Measurements from ENCODE around the gene SLC41A3.

DNA sequence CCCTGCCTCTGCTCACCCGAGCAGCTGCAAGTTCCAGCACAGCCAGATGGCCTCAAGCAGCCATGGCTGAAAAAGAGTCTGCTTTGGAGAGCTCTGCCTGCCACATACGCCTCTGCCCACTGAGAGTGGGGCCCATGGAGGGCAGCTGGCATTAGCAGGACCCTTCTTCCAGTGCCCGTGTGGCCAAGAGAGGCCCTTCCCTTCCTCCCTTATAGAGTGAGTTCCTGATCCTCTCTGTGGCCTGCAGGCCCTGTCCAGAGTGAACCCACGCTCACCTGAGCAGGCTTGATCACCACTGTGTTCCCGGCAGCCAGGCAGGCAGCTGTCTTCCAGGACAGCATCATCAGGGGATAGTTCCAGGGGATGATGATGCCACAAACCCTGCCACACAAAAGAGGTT lies 41.4 kb upstream of the SLC41A3 start:
- no peak for TF ChIP-seq POLR2A (IDR thresholded peaks at IDR 0.05)
- TF ChIP-seq, protein P1, sequence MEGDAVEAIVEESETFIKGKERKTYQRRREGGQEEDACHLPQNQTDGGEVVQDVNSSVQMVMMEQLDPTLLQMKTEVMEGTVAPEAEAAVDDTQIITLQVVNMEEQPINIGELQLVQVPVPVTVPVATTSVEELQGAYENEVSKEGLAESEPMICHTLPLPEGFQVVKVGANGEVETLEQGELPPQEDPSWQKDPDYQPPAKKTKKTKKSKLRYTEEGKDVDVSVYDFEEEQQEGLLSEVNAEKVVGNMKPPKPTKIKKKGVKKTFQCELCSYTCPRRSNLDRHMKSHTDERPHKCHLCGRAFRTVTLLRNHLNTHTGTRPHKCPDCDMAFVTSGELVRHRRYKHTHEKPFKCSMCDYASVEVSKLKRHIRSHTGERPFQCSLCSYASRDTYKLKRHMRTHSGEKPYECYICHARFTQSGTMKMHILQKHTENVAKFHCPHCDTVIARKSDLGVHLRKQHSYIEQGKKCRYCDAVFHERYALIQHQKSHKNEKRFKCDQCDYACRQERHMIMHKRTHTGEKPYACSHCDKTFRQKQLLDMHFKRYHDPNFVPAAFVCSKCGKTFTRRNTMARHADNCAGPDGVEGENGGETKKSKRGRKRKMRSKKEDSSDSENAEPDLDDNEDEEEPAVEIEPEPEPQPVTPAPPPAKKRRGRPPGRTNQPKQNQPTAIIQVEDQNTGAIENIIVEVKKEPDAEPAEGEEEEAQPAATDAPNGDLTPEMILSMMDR (IDR thresholded peaks at IDR 0.05): no peak

All from heart left ventricle (tissue), 13 donors.